Measurements from ENCODE around the gene CCBE1. TPM values are rescaled to one million over a fixed set of nuclear protein-coding genes. Genes with fewer than 3 reads are reported as not detected.

Gene CCBE1
- total and polyA plus RNA-seq, 5 donors = 0.48 to 3.5 (median 1.1) TPM

- ATAC-seq (no peak), DNase-seq (no peak)
- H3K27me3 ChIP-seq (ENCODE audit: control insufficient read depth, insufficient read depth) = no peaks in the 10 kb centered on the region
- intact Hi-C loops (cut with DNase I) = no loop called here
- peaks cover 2% of the 10 kb centered on the region for H3K4me1 ChIP-seq (ENCODE audit: control insufficient read depth, insufficient read depth, low read length)
- 65% methylated on average over 6 of the region's 6 CpGs for WGBS
- H3K27ac ChIP-seq (ENCODE audit: low read length) = no peak overlapping the region
- H3K9me3 ChIP-seq (ENCODE audit: control insufficient read depth, low read length) = no peaks in the 10 kb centered on the region
- no peak overlapping the region for H3K4me3 ChIP-seq (ENCODE audit: low read length)
These were observed 127.0 kb downstream of the CCBE1 start for GRCh38 chr18:59570101-59570775.

GRCh38 chr18:59569390-59569791, 127.8 kb downstream of the CCBE1 start:
- Histone ChIP-seq H3K9me3 (ENCODE audit: control insufficient read depth, low read length) (no peaks in the 10 kb centered on the region), H3K27me3 (ENCODE audit: control insufficient read depth, insufficient read depth) (no peaks in the 10 kb centered on the region), H3K27ac (ENCODE audit: low read length) (no peak overlapping the region), H3K4me1 (ENCODE audit: control insufficient read depth, insufficient read depth, low read length) (peaks cover 2% of the 10 kb centered on the region), H3K4me3 (ENCODE audit: low read length) (no peak overlapping the region)
- DNase-seq (no peak), ATAC-seq (no peak)
- intact Hi-C loops (cut with DNase I) = no loop called here
- WGBS = 39% methylated on average over 1 of the region's 1 CpG

- DNase-seq = no peak
- peaks cover 2% of the 10 kb centered on the region for H3K4me1 ChIP-seq (ENCODE audit: control insufficient read depth, insufficient read depth, low read length)
- H3K9me3 ChIP-seq (ENCODE audit: control insufficient read depth, low read length) = no peaks in the 10 kb centered on the region
- WGBS = 49% methylated on average over 6 of the region's 6 CpGs
- intact Hi-C loops (cut with DNase I) = no loop called here
- H3K27ac ChIP-seq (ENCODE audit: low read length) = no peak overlapping the region
- no peaks in the 10 kb centered on the region for H3K27me3 ChIP-seq (ENCODE audit: control insufficient read depth, insufficient read depth)
- H3K4me3 ChIP-seq (ENCODE audit: low read length) = no peak overlapping the region
- ATAC-seq = peak; percentile 42 to 64
These were observed 129.8 kb downstream of the CCBE1 start for GRCh38 chr18:59567431-59567830.

- peak; percentile 73 to 83 for ATAC-seq
- no peaks in the 10 kb centered on the region for H3K9me3 ChIP-seq (ENCODE audit: control insufficient read depth, low read length)
- intact Hi-C loops (cut with DNase I) = no loop called here
- H3K4me1 ChIP-seq (ENCODE audit: control insufficient read depth, insufficient read depth, low read length) = peaks cover 2% of the 10 kb centered on the region
- WGBS = 38% methylated on average over 4 of the region's 4 CpGs
- H3K27me3 ChIP-seq (ENCODE audit: control insufficient read depth, insufficient read depth) = no peaks in the 10 kb centered on the region
- H3K27ac ChIP-seq (ENCODE audit: low read length) = no peak overlapping the region
- H3K4me3 ChIP-seq (ENCODE audit: low read length) = no peak overlapping the region
- DNase-seq = no peak
These were observed 130.7 kb downstream of the CCBE1 start for GRCh38 chr18:59566533-59566971.

- ATAC-seq (no peak), DNase-seq (no peak)
- Histone ChIP-seq H3K4me1 (ENCODE audit: control insufficient read depth, insufficient read depth, low read length) (peaks cover 2% of the 10 kb centered on the region), H3K27ac (ENCODE audit: low read length) (no peak overlapping the region), H3K9me3 (ENCODE audit: control insufficient read depth, low read length) (no peaks in the 10 kb centered on the region), H3K27me3 (ENCODE audit: control insufficient read depth, insufficient read depth) (no peaks in the 10 kb centered on the region), H3K4me3 (ENCODE audit: low read length) (no peak overlapping the region)
- 69% methylated on average over 3 of the region's 3 CpGs for WGBS
- intact Hi-C loops (cut with DNase I) = no loop called here
These were observed 131.3 kb downstream of the CCBE1 start for GRCh38 chr18:59565957-59566356.

- no peak overlapping the region for H3K4me3 ChIP-seq (ENCODE audit: low read length)
- 63% methylated on average over 3 of the region's 3 CpGs for WGBS
- H3K9me3 ChIP-seq (ENCODE audit: control insufficient read depth, low read length) = no peaks in the 10 kb centered on the region
- intact Hi-C loops (cut with DNase I) = no loop called here
- no peak for ATAC-seq
- no peaks in the 10 kb centered on the region for H3K4me1 ChIP-seq (ENCODE audit: control insufficient read depth, insufficient read depth, low read length)
- DNase-seq = no peak
- H3K27ac ChIP-seq (ENCODE audit: low read length) = no peak overlapping the region
- no peaks in the 10 kb centered on the region for H3K27me3 ChIP-seq (ENCODE audit: control insufficient read depth, insufficient read depth)
These were observed 132.7 kb downstream of the CCBE1 start for GRCh38 chr18:59564561-59564960.

- ATAC-seq (no peak), DNase-seq (no peak)
- intact Hi-C loops (cut with DNase I) = no loop called here
- Histone ChIP-seq H3K27me3 (ENCODE audit: control insufficient read depth, insufficient read depth) (no peaks in the 10 kb centered on the region), H3K27ac (ENCODE audit: low read length) (no peak overlapping the region), H3K9me3 (ENCODE audit: control insufficient read depth, low read length) (no peaks in the 10 kb centered on the region), H3K4me1 (ENCODE audit: control insufficient read depth, insufficient read depth, low read length) (no peaks in the 10 kb centered on the region), H3K4me3 (ENCODE audit: low read length) (no peak overlapping the region)
- WGBS = 86% methylated on average over 3 of the region's 3 CpGs
These were observed 133.9 kb downstream of the CCBE1 start for GRCh38 chr18:59563176-59563785.

- DNase-seq (no peak), ATAC-seq (no peak)
- Histone ChIP-seq H3K4me1 (ENCODE audit: control insufficient read depth, insufficient read depth, low read length) (no peaks in the 10 kb centered on the region), H3K4me3 (ENCODE audit: low read length) (no peak overlapping the region), H3K9me3 (ENCODE audit: control insufficient read depth, low read length) (no peaks in the 10 kb centered on the region), H3K27me3 (ENCODE audit: control insufficient read depth, insufficient read depth) (no peaks in the 10 kb centered on the region), H3K27ac (ENCODE audit: low read length) (no peak overlapping the region)
- WGBS = 75% methylated on average over 6 of the region's 6 CpGs
- intact Hi-C loops (cut with DNase I) = no loop called here
These were observed 134.5 kb downstream of the CCBE1 start for GRCh38 chr18:59562751-59563150.

GRCh38 chr18:59561612-59562011, 135.6 kb downstream of the CCBE1 start:
- 88% methylated on average over 5 of the region's 5 CpGs for WGBS
- Histone ChIP-seq H3K4me3 (ENCODE audit: low read length) (no peak overlapping the region), H3K27ac (ENCODE audit: low read length) (no peak overlapping the region), H3K27me3 (ENCODE audit: control insufficient read depth, insufficient read depth) (no peaks in the 10 kb centered on the region), H3K4me1 (ENCODE audit: control insufficient read depth, insufficient read depth, low read length) (no peaks in the 10 kb centered on the region), H3K9me3 (ENCODE audit: control insufficient read depth, low read length) (no peaks in the 10 kb centered on the region)
- intact Hi-C loops (cut with DNase I) = no loop called here
- DNase-seq (no peak), ATAC-seq (no peak)

GRCh38 chr18:59560556-59560955, 136.7 kb downstream of the CCBE1 start:
- Histone ChIP-seq H3K27ac (ENCODE audit: low read length) (no peak overlapping the region), H3K4me3 (ENCODE audit: low read length) (no peak overlapping the region), H3K27me3 (ENCODE audit: control insufficient read depth, insufficient read depth) (no peaks in the 10 kb centered on the region), H3K4me1 (ENCODE audit: control insufficient read depth, insufficient read depth, low read length) (no peaks in the 10 kb centered on the region), H3K9me3 (ENCODE audit: control insufficient read depth, low read length) (no peaks in the 10 kb centered on the region)
- no peak for DNase-seq
- 86% methylated on average over 7 of the region's 7 CpGs for WGBS
- ATAC-seq = no peak
- intact Hi-C loops (cut with DNase I) = no loop called here

- intact Hi-C loops (cut with DNase I) = loop anchor here in 1 of 4 donors (10.0 kb wide), 1 partner anchor 95 kb away; no protein-coding TSS in a partner anchor
- DNase-seq (no peak), ATAC-seq (peak in 1 of 2 donors; percentile 44)
- Histone ChIP-seq H3K27ac (ENCODE audit: low read length) (no peak overlapping the region), H3K4me3 (ENCODE audit: low read length) (no peak overlapping the region), H3K27me3 (ENCODE audit: control insufficient read depth, insufficient read depth) (no peaks in the 10 kb centered on the region), H3K4me1 (ENCODE audit: control insufficient read depth, insufficient read depth, low read length) (no peaks in the 10 kb centered on the region), H3K9me3 (ENCODE audit: control insufficient read depth, low read length) (no peaks in the 10 kb centered on the region)
- 56% methylated on average over 7 of the region's 7 CpGs for WGBS
These were observed 137.7 kb downstream of the CCBE1 start for GRCh38 chr18:59559528-59559927.
